GM23248 (cell line): ENCODE measurements around the gene CRCP. TPM values are rescaled to one million over a fixed set of nuclear protein-coding genes. Genes with fewer than 3 reads are reported as not detected.

Experiments used
- DNase-seq: peaks from one replicate; pipeline ENCODE4 v3.0.0-alpha.2; 2015
- H2AFZ ChIP-seq: fragments of 200-600 bp; sonication (generic); 2 replicates; pipeline ENCODE4 v1.6.1; 2016; ENCODE audit warnings: antibody characterized with exemption
- H3F3A ChIP-seq: fragments of 200-600 bp; sonication (generic); 2 replicates; pipeline ENCODE4 v1.6.1; 2016; ENCODE audit warnings: mild to moderate bottlenecking, antibody characterized with exemption, mixed run types; ENCODE audit not compliant: insufficient read depth
- H3K27ac ChIP-seq: fragments of 200-600 bp; sonication (generic); 2 replicates; pipeline ENCODE4 v1.5.1; 2016; ENCODE audit warnings: mild to moderate bottlenecking
- H3K27me3 ChIP-seq: fragments of 200-600 bp; sonication (generic); replicated peaks from 2 replicates; pipeline ENCODE4 v1.6.1; 2016; ENCODE audit warnings: mild to moderate bottlenecking; ENCODE audit not compliant: insufficient read depth
- H3K36me3 ChIP-seq: fragments of 200-600 bp; sonication (generic); 2 replicates; pipeline ENCODE4 v1.6.1; 2016; ENCODE audit warnings: low read depth, mild to moderate bottlenecking
- H3K4me1 ChIP-seq: fragments of 200-600 bp; sonication (generic); 2 replicates; pipeline ENCODE4 v1.6.1; 2016; ENCODE audit warnings: mild to moderate bottlenecking; ENCODE audit not compliant: insufficient read depth
- H3K4me2 ChIP-seq: fragments of 200-600 bp; sonication (generic); one replicate; pipeline ENCODE4 v1.6.1; 2016; ENCODE audit warnings: mild to moderate bottlenecking; ENCODE audit not compliant: unreplicated experiment
- H3K4me3 ChIP-seq: fragments of 200-600 bp; sonication (generic); 2 replicates; pipeline ENCODE4 v1.5.1; 2016; ENCODE audit warnings: mild to moderate bottlenecking
- H3K79me2 ChIP-seq: fragments of 200-600 bp; sonication (generic); 2 replicates; pipeline ENCODE4 v1.6.1; 2016; ENCODE audit warnings: mild to moderate bottlenecking; ENCODE audit not compliant: insufficient read depth
- H3K9ac ChIP-seq: fragments of 200-600 bp; sonication (generic); 2 replicates; pipeline ENCODE4 v1.6.1; 2016; ENCODE audit warnings: mild to moderate bottlenecking
- H3K9me2 ChIP-seq: fragments of 200-600 bp; sonication (generic); 2 replicates; pipeline ENCODE4 v1.6.1; 2016; ENCODE audit warnings: mixed run types, mild to moderate bottlenecking, moderate library complexity; ENCODE audit not compliant: insufficient read depth
- H3K9me3 ChIP-seq: fragments of 200-600 bp; sonication (generic); one replicate; pipeline ENCODE4 v1.6.1; 2017; ENCODE audit warnings: low read depth
- H4K20me1 ChIP-seq: fragments of 200-600 bp; sonication (generic); 2 replicates; pipeline ENCODE4 v1.6.0; 2016; ENCODE audit not compliant: insufficient read depth
- EZH2 ChIP-seq: fragments of 200-600 bp; sonication (generic); IDR thresholded peaks from 2 replicates; pipeline ENCODE4 v1.6.1; 2018; ENCODE audit warnings: antibody characterized with exemption, mild to moderate bottlenecking; ENCODE audit not compliant: insufficient read depth, poor library complexity, severe bottlenecking
- EZH2phosphoT487 ChIP-seq: fragments of 200-600 bp; sonication (generic); IDR thresholded peaks from 2 replicates; pipeline ENCODE4 v1.6.1; 2018; ENCODE audit warnings: antibody characterized with exemption, moderate library complexity, mild to moderate bottlenecking, low read depth; ENCODE audit not compliant: insufficient read depth
- WGBS, 2 experiments: methylation state at CpG; one replicate each; pipeline ENCODE4 v1.1.6; 2015 to 2017; ENCODE audit warnings: low lambda C conversion rate in 2 of 2, low coverage in 1 of 2; ENCODE audit errors: missing lambda C conversion rate in 2 of 2; 5-methylcytosine and 5-hydroxymethylcytosine counted together
- in situ Hi-C: fragments of 300-500 bp; cut with MboI; formaldehyde crosslinking; loops from 2 replicates; pipeline ENCODE4 v1.15.0; 2020
- polyA plus RNA-seq: library from polyadenylated mRNA; unstranded; fragments of >200 nt; fragmentation: Nextera tagmentation; extraction: Ambion mirVana; gene quantifications from 2 replicates; pipeline ENCODE4 v1.2.1, GENCODE V29; 2016
- total RNA-seq: library from RNA; depleted of rRNA; stranded (reverse); fragments of >200 nt; shearing (Covaris generic); gene quantifications from 2 replicates; pipeline ENCODE4 v1.2.3, GENCODE V29; 2014

The CRCP gene
- total and polyA plus RNA-seq, 2 experiments from 2014 or later: 28.6 to 31.3 TPM

DNA sequence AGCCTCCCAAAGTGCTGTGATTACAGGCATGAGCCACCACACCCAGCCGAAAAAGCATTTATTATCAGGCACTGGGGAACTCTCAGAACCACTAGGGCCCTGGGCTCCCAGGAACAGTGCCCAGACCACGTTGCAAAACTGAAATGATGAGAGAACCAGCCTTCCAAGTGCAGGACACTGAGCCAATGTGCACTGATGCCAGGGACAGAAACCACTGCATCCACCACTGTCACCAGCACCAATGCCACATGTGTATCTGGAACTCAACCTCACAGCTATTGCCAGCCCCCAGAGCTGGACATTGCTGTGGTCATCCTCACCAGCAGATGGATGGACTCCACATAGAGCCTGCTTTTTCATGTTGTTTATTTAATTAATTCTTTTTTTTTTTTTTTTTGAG, 62.3 kb downstream of the CRCP start:
- H3K9ac ChIP-seq: no peak overlapping the region
- H3K4me3 ChIP-seq: no peak overlapping the region
- no peaks in the 10 kb centered on the region for H3F3A ChIP-seq

DNA sequence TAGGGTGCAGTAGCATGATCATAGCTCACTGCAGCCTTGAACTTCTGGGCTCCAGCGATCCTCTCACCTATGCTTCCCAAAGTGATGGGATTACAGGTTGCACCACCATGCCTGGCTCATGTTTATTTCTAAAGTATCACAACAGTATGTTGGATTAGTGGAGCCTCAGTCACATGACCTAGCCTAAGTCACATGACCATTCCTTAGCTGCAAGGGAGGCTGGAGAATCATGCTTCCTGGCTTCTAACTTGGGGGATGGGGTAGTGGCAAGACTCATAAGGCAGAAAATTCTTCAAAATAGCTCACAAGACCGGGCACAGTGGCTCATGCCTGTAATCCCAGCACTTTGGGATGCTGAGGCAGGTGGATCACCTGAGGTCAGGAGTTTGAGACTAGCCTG, 63.6 kb downstream of the CRCP start:
- 92 to 100% methylated on average over 2 of the region's 2 CpGs for WGBS, 2 experiments

More for the DNA sequence above, 62.3 kb downstream of the CRCP start:
- no peak for DNase-seq
- Histone ChIP-seq H3K36me3 (no peaks in the 10 kb centered on the region), H3K9me2 (no peaks in the 10 kb centered on the region), H3K27me3 (no peaks in the 10 kb centered on the region), H3K27ac (no peak overlapping the region), H3K4me2 (no peak overlapping the region), H3K79me2 (no peaks in the 10 kb centered on the region), H3K4me1 (no peaks in the 10 kb centered on the region), H4K20me1 (no peaks in the 10 kb centered on the region), H2AFZ (no peak overlapping the region), H3K9me3 (no peaks in the 10 kb centered on the region)
- in situ Hi-C loops: no loop called here
- no peak for TF ChIP-seq EZH2phosphoT487
- no peak for TF ChIP-seq EZH2
- WGBS, 2 experiments: 7 to 12% methylated on average over 2 of the region's 2 CpGs

DNA sequence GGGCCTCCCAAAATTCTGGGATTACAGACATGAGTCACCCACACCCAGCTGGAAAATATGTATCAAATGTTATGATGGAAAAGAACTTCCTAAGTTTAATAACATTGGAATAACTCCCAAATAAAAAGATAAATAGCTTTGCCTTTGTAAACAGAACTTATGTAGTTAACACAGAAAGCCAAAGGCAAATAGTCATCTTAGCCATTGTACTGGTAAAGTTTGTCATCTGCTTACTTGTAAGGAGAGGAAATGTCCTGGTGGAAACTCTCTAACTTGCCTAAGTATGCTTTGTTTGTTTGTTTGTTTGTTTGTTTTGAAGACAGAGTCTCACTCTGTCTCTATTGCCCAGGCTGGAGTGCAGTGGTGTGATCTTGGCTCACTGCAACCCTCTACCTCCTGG, 66.7 kb downstream of the CRCP start:
- Histone ChIP-seq H3K9ac (no peak overlapping the region), H3K27ac (no peak overlapping the region), H3K4me2 (no peak overlapping the region), H3K4me3 (no peak overlapping the region), H3K79me2 (no peaks in the 10 kb centered on the region), H2AFZ (no peak overlapping the region), H3K9me3 (no peaks in the 10 kb centered on the region), H3K9me2 (no peaks in the 10 kb centered on the region), H3F3A (peaks cover 6% of the 10 kb centered on the region; the same call in 1 of the 2 replicates), H3K27me3 (no peaks in the 10 kb centered on the region), H3K36me3 (no peaks in the 10 kb centered on the region), H4K20me1 (no peaks in the 10 kb centered on the region), H3K4me1 (peaks cover 15% of the 10 kb centered on the region)
- no peak for TF ChIP-seq EZH2phosphoT487
- TF ChIP-seq EZH2: no peak
- no peak for DNase-seq
- in situ Hi-C loops: no loop called here

More for the DNA sequence above, 63.6 kb downstream of the CRCP start:
- Histone ChIP-seq H3K79me2 (no peaks in the 10 kb centered on the region), H3F3A (no peaks in the 10 kb centered on the region), H3K4me3 (no peak overlapping the region), H2AFZ (no peak overlapping the region), H3K27me3 (no peaks in the 10 kb centered on the region), H3K9me2 (no peaks in the 10 kb centered on the region), H3K4me1 (peaks cover 2% of the 10 kb centered on the region), H3K9me3 (no peaks in the 10 kb centered on the region), H3K36me3 (no peaks in the 10 kb centered on the region), H4K20me1 (no peaks in the 10 kb centered on the region), H3K4me2 (no peak overlapping the region), H3K27ac (no peak overlapping the region), H3K9ac (no peak overlapping the region)
- TF ChIP-seq EZH2: no peak
- DNase-seq: no peak
- in situ Hi-C loops: no loop called here

- no peaks in the 10 kb centered on the region for H3K36me3 ChIP-seq
- H3F3A ChIP-seq: peaks cover 6% of the 10 kb centered on the region; the same call in 1 of the 2 replicates
- TF ChIP-seq EZH2: no peak
- no peak for TF ChIP-seq EZH2phosphoT487
- H3K79me2 ChIP-seq: no peaks in the 10 kb centered on the region
- H4K20me1 ChIP-seq: no peaks in the 10 kb centered on the region
- no peaks in the 10 kb centered on the region for H3K9me2 ChIP-seq
- H3K27me3 ChIP-seq: no peaks in the 10 kb centered on the region
- in situ Hi-C loops: no loop called here
- no peak overlapping the region for H3K27ac ChIP-seq
- H2AFZ ChIP-seq: no peak overlapping the region
- H3K9me3 ChIP-seq: no peaks in the 10 kb centered on the region
- H3K4me1 ChIP-seq: peaks cover 15% of the 10 kb centered on the region
- no peak for DNase-seq
- H3K9ac ChIP-seq: no peak overlapping the region
- H3K4me3 ChIP-seq: no peak overlapping the region
- 97 to 98% methylated on average over 2 of the region's 2 CpGs for WGBS, 2 experiments
- H3K4me2 ChIP-seq: no peak overlapping the region
Measured at GRCh38 chr7:66181845-66182244, 67.2 kb downstream of the CRCP start.

- peak overlapping the region; percentile 32 for H3K9ac ChIP-seq
- no peaks in the 10 kb centered on the region for H3K9me2 ChIP-seq
- H3F3A ChIP-seq: peaks cover 6% of the 10 kb centered on the region
- H3K4me2 ChIP-seq: no peak overlapping the region
- peaks cover 22% of the 10 kb centered on the region for H3K4me1 ChIP-seq
- DNase-seq: no peak
- in situ Hi-C loops: no loop called here
- no peaks in the 10 kb centered on the region for H3K79me2 ChIP-seq
- no peaks in the 10 kb centered on the region for H3K9me3 ChIP-seq
- no peak for TF ChIP-seq EZH2
- TF ChIP-seq EZH2phosphoT487: no peak
- H4K20me1 ChIP-seq: no peaks in the 10 kb centered on the region
- no peak overlapping the region for H2AFZ ChIP-seq
- H3K27ac ChIP-seq: peak overlapping the region; percentile 78
- 89 to 98% methylated on average over 6 of the region's 6 CpGs for WGBS, 2 experiments
- no peaks in the 10 kb centered on the region for H3K36me3 ChIP-seq
- H3K27me3 ChIP-seq: no peaks in the 10 kb centered on the region
- H3K4me3 ChIP-seq: no peak overlapping the region
Measured at GRCh38 chr7:66182920-66183319, 68.3 kb downstream of the CRCP start.
